C4-2B (cell line): ENCODE measurements around the gene PRKG1.

Experiments
- ZFX ChIP-seq: fragments of 450-650 bp; IDR thresholded peaks from 2 replicates; pipeline ENCODE4 v1.6.1; 2017
- TF ChIP-seq, protein P1 (sequence below): fragments of 450-650 bp; conservative IDR thresholded peaks from 2 replicates; pipeline ENCODE4 v1.5.1; 2017; ENCODE audit warnings: mild to moderate bottlenecking

DNA sequence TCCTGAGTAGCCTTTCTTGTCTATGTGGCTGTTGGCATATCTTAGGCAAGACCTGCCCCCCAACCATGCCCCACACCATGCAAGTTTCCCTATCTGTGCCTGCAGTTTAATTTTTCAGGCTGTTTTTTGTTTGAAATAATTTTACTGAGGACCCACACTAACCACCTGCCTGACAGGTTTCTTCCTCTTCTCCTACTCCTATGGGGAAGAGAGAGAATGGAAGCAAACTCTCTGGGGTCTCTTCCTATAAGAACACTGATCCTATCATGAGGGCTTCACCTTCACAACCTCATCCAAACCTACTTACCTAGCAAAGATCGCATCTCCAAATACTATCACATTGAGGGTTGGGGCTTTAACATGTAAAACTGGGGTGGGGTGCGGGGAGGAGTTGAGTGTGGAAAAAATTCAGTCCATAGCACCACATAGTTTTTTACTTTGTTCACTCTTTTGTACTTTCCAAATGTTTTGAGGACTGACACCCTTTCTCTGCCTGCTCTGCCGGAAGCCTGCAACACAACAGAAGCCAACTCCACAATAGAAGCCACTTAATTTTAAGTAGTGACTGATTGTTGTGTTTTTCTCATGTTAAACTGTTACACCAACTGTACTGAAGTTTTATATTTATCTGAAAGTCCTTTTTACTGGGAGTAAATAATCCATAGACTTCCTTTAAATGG lies 692.3 kb downstream of the PRKG1 start:
- TF ChIP-seq, protein P1, sequence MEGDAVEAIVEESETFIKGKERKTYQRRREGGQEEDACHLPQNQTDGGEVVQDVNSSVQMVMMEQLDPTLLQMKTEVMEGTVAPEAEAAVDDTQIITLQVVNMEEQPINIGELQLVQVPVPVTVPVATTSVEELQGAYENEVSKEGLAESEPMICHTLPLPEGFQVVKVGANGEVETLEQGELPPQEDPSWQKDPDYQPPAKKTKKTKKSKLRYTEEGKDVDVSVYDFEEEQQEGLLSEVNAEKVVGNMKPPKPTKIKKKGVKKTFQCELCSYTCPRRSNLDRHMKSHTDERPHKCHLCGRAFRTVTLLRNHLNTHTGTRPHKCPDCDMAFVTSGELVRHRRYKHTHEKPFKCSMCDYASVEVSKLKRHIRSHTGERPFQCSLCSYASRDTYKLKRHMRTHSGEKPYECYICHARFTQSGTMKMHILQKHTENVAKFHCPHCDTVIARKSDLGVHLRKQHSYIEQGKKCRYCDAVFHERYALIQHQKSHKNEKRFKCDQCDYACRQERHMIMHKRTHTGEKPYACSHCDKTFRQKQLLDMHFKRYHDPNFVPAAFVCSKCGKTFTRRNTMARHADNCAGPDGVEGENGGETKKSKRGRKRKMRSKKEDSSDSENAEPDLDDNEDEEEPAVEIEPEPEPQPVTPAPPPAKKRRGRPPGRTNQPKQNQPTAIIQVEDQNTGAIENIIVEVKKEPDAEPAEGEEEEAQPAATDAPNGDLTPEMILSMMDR = no peak
- TF ChIP-seq ZFX = no peak
